Measurements from ENCODE around the gene DSCAML1.

The DSCAML1 gene

DNA sequence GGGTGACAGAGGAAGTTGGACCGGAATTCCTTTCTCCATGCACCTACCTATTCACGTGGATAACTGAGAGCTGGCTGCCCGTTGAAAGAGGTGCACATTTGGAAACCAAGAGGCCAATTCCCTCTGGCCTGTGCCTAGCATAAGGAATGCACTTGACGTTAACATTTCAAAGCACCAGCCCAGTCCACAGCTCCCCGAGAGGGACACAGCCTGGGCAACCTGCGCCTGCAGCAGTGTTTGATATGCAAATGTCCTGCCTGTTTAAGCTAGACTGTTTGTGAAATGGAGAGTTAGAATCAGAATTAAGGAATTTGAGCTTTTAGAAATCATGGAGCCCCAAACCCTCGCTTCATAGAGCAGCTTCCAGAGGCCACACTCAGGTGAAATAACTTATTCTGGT, 126.1 kb downstream of the DSCAML1 start:
- Histone ChIP-seq H3K9me3 (ENCODE audit: control insufficient read depth, insufficient read depth, low read length) (no peaks in the 10 kb centered on the region), H3K4me1 (ENCODE audit: control insufficient read depth, insufficient read depth, low read length) (peaks cover 23% of the 10 kb centered on the region), H3K27me3 (ENCODE audit: control insufficient read depth, insufficient read depth, low read length) (no peaks in the 10 kb centered on the region), H3K36me3 (ENCODE audit: control insufficient read depth, insufficient read depth, low read length) (no peaks in the 10 kb centered on the region), H3K9ac (ENCODE audit: low read depth, low read length) (no peak overlapping the region), H3K4me3 (ENCODE audit: low read depth, low read length) (0 out of 2 replicates have a peak overlapping the region, but pooled peaks have one; percentile 0), H3K27ac (ENCODE audit: low read depth, low read length) (peak overlapping the region; percentile 6)

DNA sequence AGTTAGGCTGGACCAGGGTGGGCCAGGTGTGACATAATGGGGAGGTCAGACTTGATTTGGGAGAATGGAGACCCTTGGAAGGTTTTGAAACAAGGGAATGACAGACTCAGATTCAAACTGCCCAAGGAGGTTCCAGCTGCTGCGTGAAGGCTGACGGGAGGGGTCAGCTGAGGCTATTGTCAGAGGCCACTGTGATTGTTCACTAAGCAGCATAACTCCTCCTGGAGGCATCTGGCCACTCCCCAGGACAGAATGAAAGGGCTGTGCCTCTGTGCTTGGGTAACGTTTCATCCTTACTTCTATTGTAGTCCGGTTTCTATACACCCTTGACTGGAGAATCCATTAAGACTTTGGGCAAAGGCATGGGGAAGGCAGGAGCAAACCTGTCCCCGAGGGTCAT, 126.6 kb downstream of the DSCAML1 start:
- no peaks in the 10 kb centered on the region for H3K27me3 ChIP-seq (ENCODE audit: control insufficient read depth, insufficient read depth, low read length)
- peaks cover 23% of the 10 kb centered on the region for H3K4me1 ChIP-seq (ENCODE audit: control insufficient read depth, insufficient read depth, low read length)
- H3K4me3 ChIP-seq (ENCODE audit: low read depth, low read length), result no peak overlapping the region
- no peaks in the 10 kb centered on the region for H3K9me3 ChIP-seq (ENCODE audit: control insufficient read depth, insufficient read depth, low read length)
- H3K36me3 ChIP-seq (ENCODE audit: control insufficient read depth, insufficient read depth, low read length), result no peaks in the 10 kb centered on the region
- H3K9ac ChIP-seq (ENCODE audit: low read depth, low read length), result no peak overlapping the region
- H3K27ac ChIP-seq (ENCODE audit: low read depth, low read length), result no peak overlapping the region

DNA sequence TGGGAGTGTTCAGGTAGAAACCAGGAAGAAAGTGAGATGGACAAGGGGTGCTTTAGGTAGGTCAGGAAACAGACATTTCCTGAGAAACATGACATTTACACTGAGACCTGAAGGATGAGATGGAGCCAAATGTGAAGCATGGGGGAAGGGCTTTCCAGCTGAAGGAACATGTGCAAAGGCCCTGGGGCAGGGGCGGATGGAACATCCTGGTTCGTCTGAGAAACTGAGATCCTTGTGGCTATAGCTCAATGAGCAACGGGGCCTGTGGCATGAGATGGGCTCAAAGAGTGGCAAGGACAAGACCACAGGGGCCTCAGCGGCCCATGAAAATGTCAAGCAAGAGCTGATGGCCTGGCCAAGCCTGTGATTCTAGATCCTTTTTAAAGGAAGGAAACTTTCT, 127.4 kb downstream of the DSCAML1 start:
- H3K27ac ChIP-seq (ENCODE audit: low read depth, low read length), result no peak overlapping the region
- H3K9ac ChIP-seq (ENCODE audit: low read depth, low read length), result no peak overlapping the region
- no peak overlapping the region for H3K4me3 ChIP-seq (ENCODE audit: low read depth, low read length)
- H3K27me3 ChIP-seq (ENCODE audit: control insufficient read depth, insufficient read depth, low read length), result no peaks in the 10 kb centered on the region
- H3K36me3 ChIP-seq (ENCODE audit: control insufficient read depth, insufficient read depth, low read length), result no peaks in the 10 kb centered on the region
- H3K9me3 ChIP-seq (ENCODE audit: control insufficient read depth, insufficient read depth, low read length), result no peaks in the 10 kb centered on the region
- H3K4me1 ChIP-seq (ENCODE audit: control insufficient read depth, insufficient read depth, low read length), result peaks cover 28% of the 10 kb centered on the region

DNA sequence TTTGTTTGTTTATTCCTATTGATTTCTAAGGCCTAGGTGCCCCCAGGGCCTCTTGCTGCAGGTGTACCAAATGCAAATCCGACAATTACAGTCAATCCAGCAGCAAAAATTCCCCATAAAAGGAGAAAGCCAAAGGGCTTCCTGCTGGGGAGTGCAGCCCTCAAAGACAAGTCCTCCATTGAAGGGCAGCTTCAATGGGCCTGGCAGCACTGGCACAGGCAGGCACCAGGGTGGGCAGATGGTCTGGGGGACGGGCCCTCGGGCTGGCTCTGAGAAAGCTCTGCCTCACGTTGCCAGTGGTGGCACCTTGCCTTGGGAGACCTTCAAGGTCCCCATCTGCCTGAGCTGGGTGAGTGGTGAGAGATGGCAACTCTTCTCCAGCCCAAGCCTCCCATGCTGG, 128.0 kb downstream of the DSCAML1 start:
- H3K36me3 ChIP-seq (ENCODE audit: control insufficient read depth, insufficient read depth, low read length), result no peaks in the 10 kb centered on the region
- no peak overlapping the region for H3K27ac ChIP-seq (ENCODE audit: low read depth, low read length)
- H3K27me3 ChIP-seq (ENCODE audit: control insufficient read depth, insufficient read depth, low read length), result no peaks in the 10 kb centered on the region
- no peak overlapping the region for H3K9ac ChIP-seq (ENCODE audit: low read depth, low read length)
- peaks cover 32% of the 10 kb centered on the region for H3K4me1 ChIP-seq (ENCODE audit: control insufficient read depth, insufficient read depth, low read length)
- H3K4me3 ChIP-seq (ENCODE audit: low read depth, low read length), result no peak overlapping the region
- no peaks in the 10 kb centered on the region for H3K9me3 ChIP-seq (ENCODE audit: control insufficient read depth, insufficient read depth, low read length)

DNA sequence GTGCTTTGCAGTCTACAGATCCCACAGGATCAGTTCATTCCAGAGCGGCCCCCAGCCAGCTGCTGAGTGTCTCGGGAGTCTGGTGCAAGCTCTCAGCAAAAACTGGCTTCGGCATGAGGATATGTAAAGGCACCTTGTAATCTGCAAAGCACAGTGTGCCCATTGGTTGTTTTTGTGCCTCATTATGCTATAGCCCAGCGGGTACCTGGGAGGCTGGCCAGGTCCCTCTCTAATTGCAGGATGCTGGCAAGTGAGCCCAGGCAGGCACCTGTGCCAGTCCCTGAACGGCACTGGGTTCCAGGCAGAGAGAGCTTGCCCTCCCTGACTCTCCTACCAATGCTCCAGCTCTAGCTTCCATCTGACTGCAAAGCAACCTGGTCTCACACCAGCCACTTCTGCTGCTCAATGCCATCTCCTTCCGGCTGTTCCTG, 128.7 kb downstream of the DSCAML1 start:
- Histone ChIP-seq H3K36me3 (ENCODE audit: control insufficient read depth, insufficient read depth, low read length) (no peaks in the 10 kb centered on the region), H3K9me3 (ENCODE audit: control insufficient read depth, insufficient read depth, low read length) (no peaks in the 10 kb centered on the region), H3K9ac (ENCODE audit: low read depth, low read length) (no peak overlapping the region), H3K4me3 (ENCODE audit: low read depth, low read length) (no peak overlapping the region), H3K27me3 (ENCODE audit: control insufficient read depth, insufficient read depth, low read length) (no peaks in the 10 kb centered on the region), H3K27ac (ENCODE audit: low read depth, low read length) (no peak overlapping the region), H3K4me1 (ENCODE audit: control insufficient read depth, insufficient read depth, low read length) (peaks cover 36% of the 10 kb centered on the region)

DNA sequence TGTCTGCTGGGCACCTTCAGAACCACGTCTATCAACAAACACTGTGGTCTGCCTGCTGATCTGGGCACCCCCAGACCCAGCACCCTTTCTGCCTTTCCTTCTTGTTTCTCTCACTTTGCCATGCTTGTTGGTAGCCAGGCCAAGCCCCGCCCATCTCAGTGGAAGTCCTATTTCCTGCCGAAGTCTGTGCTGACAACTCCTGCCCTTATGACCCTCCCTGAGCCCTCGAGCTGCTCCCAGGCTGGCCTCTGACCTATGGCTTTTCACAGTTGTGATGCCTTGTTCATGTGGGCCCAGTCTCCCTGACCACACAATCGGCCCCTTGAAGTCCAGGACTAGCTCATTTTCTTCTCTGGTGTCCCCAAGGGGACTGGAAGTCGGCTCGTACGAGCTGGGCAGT, 132.1 kb downstream of the DSCAML1 start:
- H3K36me3 ChIP-seq (ENCODE audit: control insufficient read depth, insufficient read depth, low read length), result no peaks in the 10 kb centered on the region
- no peaks in the 10 kb centered on the region for H3K27me3 ChIP-seq (ENCODE audit: control insufficient read depth, insufficient read depth, low read length)
- no peak overlapping the region for H3K9ac ChIP-seq (ENCODE audit: low read depth, low read length)
- H3K27ac ChIP-seq (ENCODE audit: low read depth, low read length), result no peak overlapping the region
- no peaks in the 10 kb centered on the region for H3K9me3 ChIP-seq (ENCODE audit: control insufficient read depth, insufficient read depth, low read length)
- H3K4me3 ChIP-seq (ENCODE audit: low read depth, low read length), result no peak overlapping the region
- peaks cover 24% of the 10 kb centered on the region for H3K4me1 ChIP-seq (ENCODE audit: control insufficient read depth, insufficient read depth, low read length)

DNA sequence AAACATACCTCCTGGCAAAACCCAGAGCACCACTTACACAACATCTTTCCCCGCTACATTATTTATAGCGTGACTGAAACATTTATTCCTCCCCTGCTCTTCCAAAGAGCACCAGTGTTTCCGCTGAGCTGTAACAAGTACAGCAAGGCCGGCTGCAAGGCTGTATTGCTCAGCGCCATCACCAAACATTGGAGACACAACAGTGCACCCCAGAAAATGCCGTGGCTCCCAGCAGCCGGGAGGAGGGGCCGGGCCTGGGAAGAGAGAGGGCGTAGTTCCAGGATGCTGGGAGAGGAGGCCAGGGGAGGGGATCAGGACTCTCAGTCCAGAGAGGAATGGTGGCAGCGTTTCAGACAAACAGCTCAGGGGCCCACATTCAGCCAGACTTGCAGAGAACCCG, 133.2 kb downstream of the DSCAML1 start:
- Histone ChIP-seq H3K27ac (ENCODE audit: low read depth, low read length) (no peak overlapping the region), H3K9ac (ENCODE audit: low read depth, low read length) (no peak overlapping the region), H3K4me3 (ENCODE audit: low read depth, low read length) (no peak overlapping the region), H3K36me3 (ENCODE audit: control insufficient read depth, insufficient read depth, low read length) (no peaks in the 10 kb centered on the region), H3K27me3 (ENCODE audit: control insufficient read depth, insufficient read depth, low read length) (no peaks in the 10 kb centered on the region), H3K4me1 (ENCODE audit: control insufficient read depth, insufficient read depth, low read length) (peaks cover 23% of the 10 kb centered on the region), H3K9me3 (ENCODE audit: control insufficient read depth, insufficient read depth, low read length) (no peaks in the 10 kb centered on the region)

DNA sequence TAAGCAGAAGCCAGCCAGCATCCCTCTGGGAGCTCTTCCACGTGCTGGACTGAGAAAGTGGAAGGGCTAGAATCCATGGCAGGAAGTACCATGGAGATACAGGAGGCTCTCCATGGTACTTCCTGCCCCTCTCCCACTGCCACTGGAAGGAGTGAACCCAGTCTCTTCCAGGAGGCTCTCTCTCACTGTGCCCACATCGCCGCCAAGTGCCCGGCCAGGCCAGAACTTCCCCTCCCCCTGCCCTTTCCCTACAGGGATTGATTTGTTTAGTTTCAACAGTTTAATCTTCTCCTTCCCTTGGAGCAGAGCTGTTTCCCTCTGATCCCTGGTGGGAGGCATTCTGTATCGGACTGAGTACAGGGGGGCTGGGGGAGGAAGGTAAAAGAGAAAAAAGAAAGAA, 133.6 kb downstream of the DSCAML1 start:
- Histone ChIP-seq H3K4me1 (ENCODE audit: control insufficient read depth, insufficient read depth, low read length) (peaks cover 23% of the 10 kb centered on the region), H3K9me3 (ENCODE audit: control insufficient read depth, insufficient read depth, low read length) (no peaks in the 10 kb centered on the region), H3K4me3 (ENCODE audit: low read depth, low read length) (no peak overlapping the region), H3K27ac (ENCODE audit: low read depth, low read length) (no peak overlapping the region), H3K9ac (ENCODE audit: low read depth, low read length) (no peak overlapping the region), H3K27me3 (ENCODE audit: control insufficient read depth, insufficient read depth, low read length) (no peaks in the 10 kb centered on the region), H3K36me3 (ENCODE audit: control insufficient read depth, insufficient read depth, low read length) (no peaks in the 10 kb centered on the region)

DNA sequence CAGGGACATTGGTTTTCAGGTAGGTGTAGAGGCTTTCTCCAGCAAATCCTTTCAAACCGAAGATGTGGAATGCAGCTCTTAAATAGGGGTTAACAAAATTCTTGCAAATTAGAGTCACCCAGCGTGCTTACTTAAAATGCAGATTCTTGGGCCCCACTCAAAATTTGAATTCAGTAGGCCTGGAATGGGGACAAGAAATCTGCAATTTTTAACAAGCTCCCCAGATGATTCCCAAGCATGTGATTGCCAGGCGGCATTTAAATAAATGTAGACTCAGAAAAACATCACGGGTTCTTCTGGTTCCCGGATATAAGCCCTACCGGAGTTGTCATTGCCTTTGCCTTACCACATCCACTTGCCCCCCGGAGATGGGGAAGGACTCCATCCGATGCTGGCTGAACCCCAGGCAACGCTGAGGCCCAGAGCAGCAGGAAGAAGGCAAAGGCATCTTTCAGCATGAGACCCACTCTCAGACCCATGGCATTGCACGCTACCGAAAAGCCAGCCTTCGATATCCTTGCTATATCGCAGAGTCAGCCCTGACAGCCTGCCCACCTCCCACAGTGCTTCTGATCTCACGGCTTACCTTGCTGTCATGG, 134.2 kb downstream of the DSCAML1 start:
- Histone ChIP-seq H3K9me3 (ENCODE audit: control insufficient read depth, insufficient read depth, low read length) (no peaks in the 10 kb centered on the region), H3K27me3 (ENCODE audit: control insufficient read depth, insufficient read depth, low read length) (no peaks in the 10 kb centered on the region), H3K9ac (ENCODE audit: low read depth, low read length) (no peak overlapping the region), H3K4me1 (ENCODE audit: control insufficient read depth, insufficient read depth, low read length) (peaks cover 23% of the 10 kb centered on the region), H3K36me3 (ENCODE audit: control insufficient read depth, insufficient read depth, low read length) (no peaks in the 10 kb centered on the region), H3K4me3 (ENCODE audit: low read depth, low read length) (no peak overlapping the region), H3K27ac (ENCODE audit: low read depth, low read length) (no peak overlapping the region)

DNA sequence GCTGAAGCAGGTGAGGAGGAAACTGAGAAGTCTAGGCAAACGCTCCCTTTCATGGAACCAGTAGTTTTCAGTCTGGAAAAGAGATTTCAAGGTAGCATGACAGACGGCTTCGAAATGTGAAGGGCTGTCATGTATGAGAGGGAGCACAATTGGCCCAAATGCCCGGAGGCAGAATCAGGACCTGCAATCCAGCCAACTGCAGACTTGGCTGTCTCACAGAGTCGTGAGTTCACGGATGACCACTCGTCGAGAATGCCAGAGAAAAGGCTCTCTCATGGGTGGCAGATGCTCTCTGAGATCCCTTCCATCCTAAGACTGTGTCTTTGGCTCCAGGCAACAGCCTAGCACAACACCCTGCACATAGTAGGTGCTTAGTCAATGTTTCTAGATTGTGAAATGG, 134.8 kb downstream of the DSCAML1 start:
- no peaks in the 10 kb centered on the region for H3K36me3 ChIP-seq (ENCODE audit: control insufficient read depth, insufficient read depth, low read length)
- H3K27ac ChIP-seq (ENCODE audit: low read depth, low read length), result no peak overlapping the region
- no peak overlapping the region for H3K4me3 ChIP-seq (ENCODE audit: low read depth, low read length)
- no peaks in the 10 kb centered on the region for H3K27me3 ChIP-seq (ENCODE audit: control insufficient read depth, insufficient read depth, low read length)
- H3K4me1 ChIP-seq (ENCODE audit: control insufficient read depth, insufficient read depth, low read length), result peaks cover 23% of the 10 kb centered on the region
- H3K9ac ChIP-seq (ENCODE audit: low read depth, low read length), result no peak overlapping the region
- no peaks in the 10 kb centered on the region for H3K9me3 ChIP-seq (ENCODE audit: control insufficient read depth, insufficient read depth, low read length)

DNA sequence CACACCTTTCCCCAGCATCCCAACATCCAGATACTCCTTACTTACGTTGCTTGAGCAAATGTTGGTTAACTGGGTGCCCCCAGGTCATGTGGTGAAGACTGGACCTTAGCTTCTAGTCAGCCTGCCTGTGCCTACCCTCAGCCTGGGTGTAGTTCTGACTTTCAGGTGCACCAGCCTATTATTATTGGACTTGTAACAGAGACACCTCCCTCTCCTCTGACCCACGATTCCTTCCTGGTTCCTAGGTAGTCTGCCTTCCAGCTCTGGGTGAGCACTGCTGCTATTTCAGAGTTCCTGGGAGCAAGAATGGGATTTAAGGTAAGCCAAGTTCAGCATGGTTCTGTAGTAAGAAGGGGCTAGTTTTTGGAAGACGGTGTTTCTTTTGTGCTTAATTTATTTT, 138.2 kb downstream of the DSCAML1 start:
- H3K9ac ChIP-seq (ENCODE audit: low read depth, low read length), result no peak overlapping the region
- H3K27ac ChIP-seq (ENCODE audit: low read depth, low read length), result no peak overlapping the region
- no peaks in the 10 kb centered on the region for H3K27me3 ChIP-seq (ENCODE audit: control insufficient read depth, insufficient read depth, low read length)
- peaks cover 10% of the 10 kb centered on the region for H3K4me1 ChIP-seq (ENCODE audit: control insufficient read depth, insufficient read depth, low read length)
- no peaks in the 10 kb centered on the region for H3K9me3 ChIP-seq (ENCODE audit: control insufficient read depth, insufficient read depth, low read length)
- H3K4me3 ChIP-seq (ENCODE audit: low read depth, low read length), result no peak overlapping the region
- no peaks in the 10 kb centered on the region for H3K36me3 ChIP-seq (ENCODE audit: control insufficient read depth, insufficient read depth, low read length)

DNA sequence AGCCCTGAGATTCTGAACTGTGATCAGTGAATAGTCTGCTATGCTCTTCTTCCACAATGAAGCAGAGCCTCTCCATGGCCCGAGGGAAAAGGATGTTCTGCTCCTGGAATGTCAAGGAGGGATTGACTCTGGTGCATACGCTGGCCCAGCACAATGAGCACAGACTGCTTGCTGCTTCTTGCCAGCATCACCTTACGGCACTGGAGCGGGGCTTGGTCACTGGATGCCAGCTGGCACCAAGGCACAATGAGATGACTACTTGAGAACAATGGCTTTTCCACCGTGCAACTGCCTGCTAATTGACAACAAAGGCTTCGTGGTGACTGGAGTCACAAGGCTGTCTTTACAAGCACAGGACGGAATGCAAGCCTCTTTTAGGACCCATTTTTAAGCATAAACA, 139.2 kb downstream of the DSCAML1 start:
- H3K27ac ChIP-seq (ENCODE audit: low read depth, low read length), result no peak overlapping the region
- H3K4me3 ChIP-seq (ENCODE audit: low read depth, low read length), result no peak overlapping the region
- H3K9me3 ChIP-seq (ENCODE audit: control insufficient read depth, insufficient read depth, low read length), result no peaks in the 10 kb centered on the region
- no peaks in the 10 kb centered on the region for H3K27me3 ChIP-seq (ENCODE audit: control insufficient read depth, insufficient read depth, low read length)
- H3K36me3 ChIP-seq (ENCODE audit: control insufficient read depth, insufficient read depth, low read length), result no peaks in the 10 kb centered on the region
- H3K4me1 ChIP-seq (ENCODE audit: control insufficient read depth, insufficient read depth, low read length), result peaks cover under 1% of the 10 kb centered on the region; the same call in 1 of the 2 replicates
- no peak overlapping the region for H3K9ac ChIP-seq (ENCODE audit: low read depth, low read length)

Data from HUES48 (cell line).